Adipose tissue (tissue), 3 donors: ENCODE measurements around the gene ECI2. TPM values are rescaled to one million over a fixed set of nuclear protein-coding genes. Genes with fewer than 3 reads are reported as not detected.
"Not testable (repeated sequence)": the region's sequence is repeated elsewhere in the genome, so short reads cannot be mapped to it uniquely, and the experiment has no call there.

ENCODE experiments used
- H3K27ac ChIP-seq: one replicate; pipeline ENCODE4 v1.5.1; 2013; ENCODE audit warnings: low read depth, low read length
- WGBS, 3 donors: extraction: QIAGEN DNeasy Blood & Tissue Kit; methylation state at CpG; one replicate each; pipeline ENCODE4 v1.1.7; 2013; 5-methylcytosine and 5-hydroxymethylcytosine counted together
- polyA plus RNA-seq, 3 donors: library from polyadenylated mRNA; stranded (reverse); fragments of 200-250 nt; gene quantifications; one replicate each; pipeline ENCODE4 v1.2.3, GENCODE V29; 2013
- donor health status: healthy with polysubstance abuse.
- donor health status: Bipolar disorder and iron deficiency.
- donor health status: healthy.

ECI2 gene
- polyA plus RNA-seq, 3 donors: 68.8 to 95.8 (median 76.0) TPM

GRCh38 chr6:4112366-4112765 lies 23.0 kb downstream of the ECI2 start:
- H3K27ac ChIP-seq: no peak overlapping the region

GRCh38 chr6:4109363-4109815 lies 26.0 kb downstream of the ECI2 start:
- not testable (repeated sequence) for H3K27ac ChIP-seq
- 17 to 65% (median 45%) methylated on average over 4 of the region's 4 CpGs for WGBS, 3 donors

More at GRCh38 chr6:4112366-4112765, 23.0 kb downstream of the ECI2 start:
- 93 to 96% (median 94%) methylated on average over 3 of the region's 3 CpGs for WGBS, 3 donors

- H3K27ac ChIP-seq: no peak overlapping the region
- WGBS, 3 donors: 68 to 82% (median 81%) methylated on average over 9 of the region's 9 CpGs
Measured at GRCh38 chr6:4108561-4109093, 26.7 kb downstream of the ECI2 start.

- 74 to 94% (median 88%) methylated on average over 2 of the region's 2 CpGs for WGBS, 3 donors
- H3K27ac ChIP-seq: no peak overlapping the region
Measured at GRCh38 chr6:4107873-4108272, 27.5 kb downstream of the ECI2 start.

GRCh38 chr6:4105980-4106536 lies 29.3 kb downstream of the ECI2 start:
- H3K27ac ChIP-seq: no peak overlapping the region
- WGBS, 3 donors: 31 to 78% (median 72%) methylated on average over 4 of the region's 4 CpGs

GRCh38 chr6:4103929-4104328 lies 31.4 kb downstream of the ECI2 start:
- WGBS, 3 donors: 42 to 84% (median 79%) methylated on average over 5 of the region's 5 CpGs
- H3K27ac ChIP-seq: no peak overlapping the region

GRCh38 chr6:4102687-4103244 lies 32.6 kb downstream of the ECI2 start:
- H3K27ac ChIP-seq: no peak overlapping the region
- WGBS, 3 donors: 29 to 79% (median 78%) methylated on average over 6 of the region's 6 CpGs

GRCh38 chr6:4101298-4101697 lies 34.1 kb downstream of the ECI2 start:
- 53 to 82% (median 71%) methylated on average over 3 of the region's 3 CpGs for WGBS, 3 donors
- no peak overlapping the region for H3K27ac ChIP-seq

- no peak overlapping the region for H3K27ac ChIP-seq
Measured at GRCh38 chr6:4100655-4101054, 34.7 kb downstream of the ECI2 start.

GRCh38 chr6:4093288-4093687 lies 42.1 kb downstream of the ECI2 start:
- 59 to 67% (median 63%) methylated on average over 1 of the region's 1 CpG for WGBS, 3 donors
- no peak overlapping the region for H3K27ac ChIP-seq

More at GRCh38 chr6:4100655-4101054, 34.7 kb downstream of the ECI2 start:
- 63 to 88% (median 70%) methylated on average over 5 of the region's 5 CpGs for WGBS, 3 donors

- WGBS, 3 donors: 42 to 88% (median 86%) methylated on average over 7 of the region's 7 CpGs
- H3K27ac ChIP-seq: no peak overlapping the region
Measured at GRCh38 chr6:4091941-4092340, 43.4 kb downstream of the ECI2 start.

GRCh38 chr6:4090043-4090442 lies 45.3 kb downstream of the ECI2 start:
- 95 to 98% (median 97%) methylated on average over 23 to 26 of the region's 26 CpGs for WGBS, 3 donors
- H3K27ac ChIP-seq: not testable (repeated sequence)

GRCh38 chr6:4088704-4089103 lies 46.7 kb downstream of the ECI2 start:
- 48 to 90% (median 89%) methylated on average over 7 of the region's 7 CpGs for WGBS, 3 donors
- H3K27ac ChIP-seq: no peak overlapping the region

GRCh38 chr6:4085332-4085700 lies 50.1 kb downstream of the ECI2 start:
- WGBS, 3 donors: 94% methylated on average over 1 of the region's 1 CpG
- H3K27ac ChIP-seq: no peak overlapping the region

GRCh38 chr6:4084444-4085331 lies 50.7 kb downstream of the ECI2 start:
- 30 to 89% (median 83%) methylated on average over 9 of the region's 9 CpGs for WGBS, 3 donors

GRCh38 chr6:4078691-4079471 lies 56.5 kb downstream of the ECI2 start, which contains the start of gene FAM217A:
Gene FAM217A (minus strand): TSS chr6:4079137. CDS start chr6:4077414, 1,723 bp downstream.
- WGBS, 3 donors: 45 to 73% (median 49%) methylated on average over 48 to 91 of the region's 91 CpGs
- H3K27ac ChIP-seq: no peak within 1 kb of the TSS

More at GRCh38 chr6:4084444-4085331, 50.7 kb downstream of the ECI2 start:
- no peak overlapping the region for H3K27ac ChIP-seq

- 50 to 93% (median 88%) methylated on average over 6 of the region's 6 CpGs for WGBS, 3 donors
- no peak overlapping the region for H3K27ac ChIP-seq
Measured at GRCh38 chr6:4074478-4075235, 60.7 kb downstream of the ECI2 start.

GRCh38 chr6:4071330-4071729 lies 64.0 kb downstream of the ECI2 start:
- 38 to 79% (median 69%) methylated on average over 4 of the region's 4 CpGs for WGBS, 3 donors
- H3K27ac ChIP-seq: no peak overlapping the region
